Kidney (tissue), 14 donors: ENCODE data around the gene C1orf35. TPM values are rescaled to one million over a fixed set of nuclear protein-coding genes. Genes with fewer than 3 reads are reported as not detected.

Experiments
- DNase-seq, 5 donors: peaks; one replicate each; pipeline ENCODE4 v3.0.0-alpha.2; 2013 to 2020
- FAIRE-seq: peaks from 2 replicates; lab custom pipeline; 2012; peaks lifted over from hg19 to GRCh38; lab: Jason Lieb, UNC
- H3K27ac ChIP-seq, 2 donors: one replicate each; pipeline ENCODE4 v1.7.0; 2013; ENCODE audit warnings: low read depth in 2 of 2, low read length in 2 of 2, inconsistent platforms in 1 of 2
- H3K27me3 ChIP-seq: one replicate; pipeline ENCODE4 v1.7.1; 2013; ENCODE audit warnings: low read length, inconsistent platforms; ENCODE audit not compliant: control insufficient read depth, insufficient read depth
- H3K36me3 ChIP-seq, 3 donors: one replicate each; pipeline versions ENCODE4 v1.7.0 to v1.7.1; 2013; ENCODE audit warnings: low read length in 3 of 3, control low read depth in 1 of 3, inconsistent platforms in 1 of 3; ENCODE audit not compliant: insufficient read depth in 3 of 3, control insufficient read depth in 2 of 3
- H3K4me1 ChIP-seq, 3 donors: one replicate each; pipeline versions ENCODE4 v1.7.0 to v1.7.1; 2013; ENCODE audit warnings: low read length in 3 of 3, inconsistent platforms in 1 of 3, low read depth in 1 of 3; ENCODE audit not compliant: control insufficient read depth in 2 of 3, insufficient read depth in 2 of 3
- H3K4me3 ChIP-seq, 3 donors: one replicate each; pipeline versions ENCODE4 v1.7.0 to v1.8.1; 2013; ENCODE audit warnings: low read length in 3 of 3, control low read depth in 1 of 3, inconsistent platforms in 1 of 3
- H3K9ac ChIP-seq, 3 donors: one replicate each; pipeline versions ENCODE4 v1.7.0 to v1.7.1; 2013; ENCODE audit warnings: low read length in 3 of 3, control low read depth in 1 of 3, inconsistent platforms in 1 of 3
- H3K9me3 ChIP-seq, 3 donors: one replicate each; pipeline versions ENCODE4 v1.7.0 to v1.7.1; 2013; ENCODE audit warnings: low read length in 3 of 3, control low read depth in 1 of 3, inconsistent platforms in 1 of 3; ENCODE audit not compliant: control insufficient read depth in 2 of 3, insufficient read depth in 1 of 3
- CTCF ChIP-seq: IDR thresholded peaks from 3 replicates; pipeline ENCODE4 v1.5.1; 2012; ENCODE audit warnings: mild to moderate bottlenecking, moderate library complexity, borderline replicate concordance; ENCODE audit not compliant: insufficient read depth; ENCODE audit errors: extremely low read depth
- intact Hi-C: fragments of 100-400 bp; cut with DNase I; formaldehyde crosslinking; loops from one replicate; pipeline ENCODE4 v1.11.1; 2022
- polyA plus RNA-seq: library from polyadenylated mRNA; stranded (reverse); fragments of 350-450 nt; fragmentation: Illumina TruSeq; extraction: RNeasy Lipid Tissue Mini Kit (QIAGEN cat#74804); gene quantifications from one replicate; pipeline ENCODE4 v1.2.3, GENCODE V29; 2014; ENCODE audit warnings: low read depth, low replicate concordance; ENCODE audit not compliant: insufficient read depth
- total RNA-seq: library from RNA; stranded (reverse); fragmentation: NEBNext Ultra II Directional; extraction: Animal tissue kit (Norgen Biotek cat#: 25700); gene quantifications from one replicate; pipeline ENCODE4 v1.2.1, GENCODE V29; 2021
- donor health status: control.
- donor health status: control.
- donor health status: control.
- donor health status: control.
- donor health status: control.
- donor health status: DM: yes; HTN: yes; CAD: no.
- donor health status: Normal renal cell carcinoma (clear cell type).

C1orf35 gene
- total and polyA plus RNA-seq, 2 donors from 2014 or later: 17.4 to 17.6 TPM

- H3K9ac ChIP-seq: peak overlapping the region in 2 of 3 donors; percentile 54 to 82
Observed at GRCh38 chr1:228081144-228081543, 22.0 kb downstream of the C1orf35 start.

DNA sequence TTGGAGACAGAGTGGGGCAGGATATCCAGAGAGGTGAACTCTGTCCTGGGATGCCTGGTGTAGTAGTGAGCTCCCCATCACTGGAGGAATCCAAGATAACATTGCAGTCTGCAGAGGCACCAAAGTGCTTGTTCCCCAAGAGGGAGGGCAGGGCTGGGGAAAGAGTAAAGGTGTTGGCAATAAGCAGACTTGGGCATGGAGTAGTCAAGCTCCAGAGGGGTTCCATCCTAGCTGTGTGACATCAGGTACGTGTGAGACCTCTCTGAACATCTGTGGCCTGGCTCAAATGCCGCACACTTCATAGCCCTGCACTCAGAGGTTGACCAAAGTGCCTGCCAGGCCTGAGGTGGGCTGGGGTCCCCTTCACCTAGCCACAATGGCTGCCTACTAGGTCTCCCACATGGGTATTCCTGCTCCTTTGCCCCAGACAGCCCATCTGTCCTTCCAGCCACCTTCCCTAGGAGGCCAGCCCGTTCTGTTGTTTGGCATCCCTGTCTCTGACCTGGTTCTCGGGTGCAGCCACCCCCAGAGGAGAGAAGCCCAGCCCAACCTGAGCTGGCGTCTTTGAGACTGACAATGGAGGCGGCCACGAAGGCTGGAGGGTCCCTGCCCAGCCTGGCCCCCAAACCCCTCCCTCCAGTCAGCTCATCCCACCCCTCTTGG, 23.4 kb downstream of the C1orf35 start:
- H3K4me1 ChIP-seq: peaks cover 0 to 18% (median 3%) of the 10 kb centered on the region in 3 donors
- H3K27me3 ChIP-seq: no peaks in the 10 kb centered on the region
- no peaks in the 10 kb centered on the region for H3K9me3 ChIP-seq
- H3K9ac ChIP-seq: no peak overlapping the region
- intact Hi-C loops: no loop called here
- H3K36me3 ChIP-seq: no peaks in the 10 kb centered on the region
- no peak overlapping the region for H3K4me3 ChIP-seq
- FAIRE-seq: no peak
- no peak for TF ChIP-seq CTCF
- DNase-seq: peak in 1 of 5 donors; percentile 32
- no peak overlapping the region for H3K27ac ChIP-seq

More at GRCh38 chr1:228081144-228081543, 22.0 kb downstream of the C1orf35 start:
- intact Hi-C loops: no loop called here
- DNase-seq (peak in 2 of 5 donors; percentile 60 to 63), FAIRE-seq (no peak)
- Histone ChIP-seq H3K4me1 (peaks cover 4 to 32% (median 15%) of the 10 kb centered on the region in 3 donors), H3K9me3 (no peaks in the 10 kb centered on the region), H3K36me3 (no peaks in the 10 kb centered on the region), H3K27ac (no peak overlapping the region), H3K27me3 (no peaks in the 10 kb centered on the region), H3K4me3 (peak overlapping the region in 2 of 3 donors; percentile 84 to 97)
- TF ChIP-seq CTCF: no peak

DNA sequence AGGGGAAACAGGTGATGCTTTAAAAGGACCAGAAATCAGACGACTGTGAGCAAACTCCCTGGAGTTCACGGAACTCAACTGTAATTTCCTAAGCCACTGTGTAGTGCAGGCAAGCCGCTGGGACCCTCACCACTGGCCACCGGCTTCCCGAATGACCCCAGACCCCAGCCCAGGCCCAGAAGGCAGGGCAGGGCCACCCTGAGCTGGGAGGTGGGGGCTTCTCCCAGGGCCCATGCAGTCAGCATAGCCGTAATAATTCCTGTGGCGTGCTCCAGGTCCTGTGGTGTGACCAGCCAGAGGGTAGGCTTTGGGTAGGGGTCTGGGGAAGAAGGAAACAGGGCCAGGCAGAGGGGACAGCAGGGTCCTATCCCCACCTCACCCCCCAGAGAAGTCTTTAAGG, 24.1 kb downstream of the C1orf35 start:
- DNase-seq (peak in 2 of 5 donors; percentile 46 to 48), FAIRE-seq (no peak)
- intact Hi-C loops: no loop called here

More for the DNA sequence above, 24.1 kb downstream of the C1orf35 start:
- H3K9me3 ChIP-seq: no peaks in the 10 kb centered on the region
- no peaks in the 10 kb centered on the region for H3K36me3 ChIP-seq
- no peak overlapping the region for H3K4me3 ChIP-seq
- H3K4me1 ChIP-seq: peaks cover 0 to 11% (median 0%) of the 10 kb centered on the region in 3 donors
- no peaks in the 10 kb centered on the region for H3K27me3 ChIP-seq
- TF ChIP-seq CTCF: no peak
- no peak overlapping the region for H3K27ac ChIP-seq
- no peak overlapping the region for H3K9ac ChIP-seq
